Measurements from ENCODE around the gene PHF12.

PHF12 gene

GRCh38 chr17:28917465-28917864, 33.9 kb downstream of the PHF12 start:
- TF ChIP-seq, protein P1, sequence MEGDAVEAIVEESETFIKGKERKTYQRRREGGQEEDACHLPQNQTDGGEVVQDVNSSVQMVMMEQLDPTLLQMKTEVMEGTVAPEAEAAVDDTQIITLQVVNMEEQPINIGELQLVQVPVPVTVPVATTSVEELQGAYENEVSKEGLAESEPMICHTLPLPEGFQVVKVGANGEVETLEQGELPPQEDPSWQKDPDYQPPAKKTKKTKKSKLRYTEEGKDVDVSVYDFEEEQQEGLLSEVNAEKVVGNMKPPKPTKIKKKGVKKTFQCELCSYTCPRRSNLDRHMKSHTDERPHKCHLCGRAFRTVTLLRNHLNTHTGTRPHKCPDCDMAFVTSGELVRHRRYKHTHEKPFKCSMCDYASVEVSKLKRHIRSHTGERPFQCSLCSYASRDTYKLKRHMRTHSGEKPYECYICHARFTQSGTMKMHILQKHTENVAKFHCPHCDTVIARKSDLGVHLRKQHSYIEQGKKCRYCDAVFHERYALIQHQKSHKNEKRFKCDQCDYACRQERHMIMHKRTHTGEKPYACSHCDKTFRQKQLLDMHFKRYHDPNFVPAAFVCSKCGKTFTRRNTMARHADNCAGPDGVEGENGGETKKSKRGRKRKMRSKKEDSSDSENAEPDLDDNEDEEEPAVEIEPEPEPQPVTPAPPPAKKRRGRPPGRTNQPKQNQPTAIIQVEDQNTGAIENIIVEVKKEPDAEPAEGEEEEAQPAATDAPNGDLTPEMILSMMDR (IDR thresholded peaks at IDR 0.05), result no peak

- TF ChIP-seq, protein P1 (IDR thresholded peaks at IDR 0.05), result no peak
Measured at GRCh38 chr17:28917029-28917428, 34.3 kb downstream of the PHF12 start.

- TF ChIP-seq, protein P1 (IDR thresholded peaks at IDR 0.05), result peak; percentile 78
Measured at GRCh38 chr17:28916302-28916934, 34.9 kb downstream of the PHF12 start.

DNA sequence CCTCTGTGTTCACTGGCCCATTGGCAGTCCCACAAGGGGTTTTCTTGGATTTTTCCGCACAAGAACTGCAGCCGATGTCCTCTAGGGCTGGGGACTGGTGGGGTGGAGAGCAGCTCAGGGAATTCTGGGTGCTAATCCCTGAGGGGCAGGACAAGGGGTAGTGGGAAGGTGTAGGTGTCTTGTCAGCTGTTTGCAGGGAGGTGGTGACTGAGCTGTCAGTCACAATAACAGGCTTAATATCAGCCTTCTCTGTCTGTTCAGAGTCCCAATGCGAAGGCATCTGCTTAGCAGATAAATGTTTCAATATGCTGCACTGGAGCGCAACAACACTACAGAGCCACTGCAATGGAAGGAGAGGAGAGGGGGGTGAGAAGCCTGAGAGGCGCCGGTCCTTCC, 38.4 kb downstream of the PHF12 start:
- TF ChIP-seq, protein P1 (IDR thresholded peaks at IDR 0.05), result no peak

GRCh38 chr17:28912281-28912937, 38.9 kb downstream of the PHF12 start:
- TF ChIP-seq, protein P1 (IDR thresholded peaks at IDR 0.05), result peak; percentile 43; the same call in 1 of the 2 replicates

GRCh38 chr17:28911411-28912045, 39.8 kb downstream of the PHF12 start:
- TF ChIP-seq, protein P1 (IDR thresholded peaks at IDR 0.05), result no peak

DNA sequence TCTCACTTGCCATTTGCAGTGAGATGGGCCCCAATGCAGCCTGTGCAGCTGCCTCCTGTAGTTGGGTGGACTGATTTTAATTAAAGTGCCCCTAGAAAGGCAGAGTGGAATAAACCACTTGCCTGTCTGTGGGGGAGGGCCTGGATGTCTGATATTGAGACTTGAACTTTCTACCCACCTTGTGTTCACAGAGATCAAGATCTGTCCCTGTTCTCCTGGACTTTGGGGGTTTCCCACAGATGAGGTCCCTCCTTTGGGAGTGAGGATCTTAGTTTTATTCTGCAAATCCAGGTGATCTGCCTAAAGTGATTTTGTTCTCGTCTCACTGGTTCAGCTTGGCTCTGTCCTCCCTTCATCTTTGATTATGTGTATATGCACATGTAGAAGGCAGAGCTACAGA, 40.8 kb downstream of the PHF12 start:
- TF ChIP-seq, protein P1 (IDR thresholded peaks at IDR 0.05), result no peak

All from LNCAP (cell line).